ENCODE results near the gene ISM2.

DNA sequence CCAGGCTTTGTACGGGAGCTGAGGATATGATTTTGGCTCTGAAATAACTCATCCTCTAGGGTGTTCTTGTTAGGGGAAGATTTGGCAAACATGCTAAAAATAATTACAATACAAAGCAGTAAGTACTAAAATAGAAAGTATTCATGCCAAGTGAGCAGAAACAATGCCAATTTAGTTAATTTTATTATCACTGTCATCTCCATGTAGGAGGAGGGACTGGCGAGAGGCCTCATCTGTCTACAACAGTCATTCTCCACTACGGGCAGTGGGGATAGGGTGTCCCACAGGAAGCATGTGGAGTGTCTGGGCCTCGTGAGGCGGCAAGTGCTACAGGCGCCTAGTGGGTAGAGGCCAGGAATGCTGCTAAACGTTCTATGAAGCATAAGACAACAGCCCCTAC lies 3.3 kb downstream of the ISM2 start:
- TF ChIP-seq, protein P1, sequence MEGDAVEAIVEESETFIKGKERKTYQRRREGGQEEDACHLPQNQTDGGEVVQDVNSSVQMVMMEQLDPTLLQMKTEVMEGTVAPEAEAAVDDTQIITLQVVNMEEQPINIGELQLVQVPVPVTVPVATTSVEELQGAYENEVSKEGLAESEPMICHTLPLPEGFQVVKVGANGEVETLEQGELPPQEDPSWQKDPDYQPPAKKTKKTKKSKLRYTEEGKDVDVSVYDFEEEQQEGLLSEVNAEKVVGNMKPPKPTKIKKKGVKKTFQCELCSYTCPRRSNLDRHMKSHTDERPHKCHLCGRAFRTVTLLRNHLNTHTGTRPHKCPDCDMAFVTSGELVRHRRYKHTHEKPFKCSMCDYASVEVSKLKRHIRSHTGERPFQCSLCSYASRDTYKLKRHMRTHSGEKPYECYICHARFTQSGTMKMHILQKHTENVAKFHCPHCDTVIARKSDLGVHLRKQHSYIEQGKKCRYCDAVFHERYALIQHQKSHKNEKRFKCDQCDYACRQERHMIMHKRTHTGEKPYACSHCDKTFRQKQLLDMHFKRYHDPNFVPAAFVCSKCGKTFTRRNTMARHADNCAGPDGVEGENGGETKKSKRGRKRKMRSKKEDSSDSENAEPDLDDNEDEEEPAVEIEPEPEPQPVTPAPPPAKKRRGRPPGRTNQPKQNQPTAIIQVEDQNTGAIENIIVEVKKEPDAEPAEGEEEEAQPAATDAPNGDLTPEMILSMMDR (IDR thresholded peaks at IDR 0.05; ENCODE audit: borderline replicate concordance, extremely low read depth, low read length, poor library complexity, severe bottlenecking) = no peak
- TF ChIP-seq EZH2 (IDR thresholded peaks at IDR 0.05; ENCODE audit: borderline replicate concordance, low read depth, low read length, severe bottlenecking) = no peak

Measured in DND-41 (cell line).